ENCODE measurements around the gene ADGRA1. TPM values are rescaled to one million over a fixed set of nuclear protein-coding genes. Genes with fewer than 3 reads are reported as not detected.
A peak's percentile ranks its signal among the peaks of the same experiment; 100 is the strongest.

The ADGRA1 gene
- total RNA-seq, 1 donor from 2014 or later: 0.99 TPM

- TF ChIP-seq CTCF (conservative IDR thresholded peaks at IDR 0.05): no peak
- Mint-ChIP-seq H3K27me3 (peaks cover 7% of the 10 kb centered on the region), H3K9me3 (no peaks in the 10 kb centered on the region), H3K4me3 (no peak overlapping the region), H3K36me3 (no peaks in the 10 kb centered on the region), H3K4me1 (ENCODE audit: unreplicated experiment) (peaks cover 5% of the 10 kb centered on the region), H3K27ac (no peak overlapping the region)
- no peak for DNase-seq (ENCODE audit: extremely low spot score, unreplicated experiment)
Measured at GRCh38 chr10:133067149-133068105, 20.3 kb upstream of the ADGRA1 start.

GRCh38 chr10:133068111-133069032 lies 19.4 kb upstream of the ADGRA1 start:
- peaks cover 7% of the 10 kb centered on the region for H3K27me3 Mint-ChIP-seq
- no peak for TF ChIP-seq CTCF (conservative IDR thresholded peaks at IDR 0.05)
- no peak for DNase-seq (ENCODE audit: extremely low spot score, unreplicated experiment)
- no peaks in the 10 kb centered on the region for H3K36me3 Mint-ChIP-seq
- H3K4me1 Mint-ChIP-seq (ENCODE audit: unreplicated experiment): peaks cover 5% of the 10 kb centered on the region
- no peak overlapping the region for H3K27ac Mint-ChIP-seq
- no peak overlapping the region for H3K4me3 Mint-ChIP-seq
- no peaks in the 10 kb centered on the region for H3K9me3 Mint-ChIP-seq

- H3K27ac Mint-ChIP-seq: no peak overlapping the region
- no peaks in the 10 kb centered on the region for H3K36me3 Mint-ChIP-seq
- no peaks in the 10 kb centered on the region for H3K9me3 Mint-ChIP-seq
- no peak overlapping the region for H3K4me3 Mint-ChIP-seq
- TF ChIP-seq CTCF (conservative IDR thresholded peaks at IDR 0.05): no peak
- H3K27me3 Mint-ChIP-seq: peaks cover 7% of the 10 kb centered on the region
- DNase-seq (ENCODE audit: extremely low spot score, unreplicated experiment): no peak
- H3K4me1 Mint-ChIP-seq (ENCODE audit: unreplicated experiment): peaks cover 5% of the 10 kb centered on the region
Measured at GRCh38 chr10:133069033-133069525, 18.6 kb upstream of the ADGRA1 start.

GRCh38 chr10:133070405-133070804 lies 17.3 kb upstream of the ADGRA1 start:
- peak overlapping the region; percentile 33 for H3K27ac Mint-ChIP-seq
- DNase-seq (ENCODE audit: extremely low spot score, unreplicated experiment): no peak
- H3K4me1 Mint-ChIP-seq (ENCODE audit: unreplicated experiment): peaks cover 5% of the 10 kb centered on the region
- no peaks in the 10 kb centered on the region for H3K36me3 Mint-ChIP-seq
- no peak overlapping the region for H3K4me3 Mint-ChIP-seq
- no peak for TF ChIP-seq CTCF (conservative IDR thresholded peaks at IDR 0.05)
- H3K27me3 Mint-ChIP-seq: peaks cover 4% of the 10 kb centered on the region
- no peaks in the 10 kb centered on the region for H3K9me3 Mint-ChIP-seq

GRCh38 chr10:133070810-133071209 lies 16.9 kb upstream of the ADGRA1 start:
- Mint-ChIP-seq H3K4me1 (ENCODE audit: unreplicated experiment) (peaks cover 5% of the 10 kb centered on the region), H3K9me3 (no peaks in the 10 kb centered on the region), H3K27ac (no peak overlapping the region), H3K27me3 (peaks cover 4% of the 10 kb centered on the region), H3K36me3 (no peaks in the 10 kb centered on the region), H3K4me3 (no peak overlapping the region)
- TF ChIP-seq CTCF (conservative IDR thresholded peaks at IDR 0.05): no peak
- no peak for DNase-seq (ENCODE audit: extremely low spot score, unreplicated experiment)

All from type B pancreatic cell (in vitro differentiated cells).